ENCODE measurements around the gene PLCXD3.
"Not testable (repeated sequence)": the region's sequence is repeated elsewhere in the genome, so short reads cannot be mapped to it uniquely, and the experiment has no call there.

Gene PLCXD3

DNA sequence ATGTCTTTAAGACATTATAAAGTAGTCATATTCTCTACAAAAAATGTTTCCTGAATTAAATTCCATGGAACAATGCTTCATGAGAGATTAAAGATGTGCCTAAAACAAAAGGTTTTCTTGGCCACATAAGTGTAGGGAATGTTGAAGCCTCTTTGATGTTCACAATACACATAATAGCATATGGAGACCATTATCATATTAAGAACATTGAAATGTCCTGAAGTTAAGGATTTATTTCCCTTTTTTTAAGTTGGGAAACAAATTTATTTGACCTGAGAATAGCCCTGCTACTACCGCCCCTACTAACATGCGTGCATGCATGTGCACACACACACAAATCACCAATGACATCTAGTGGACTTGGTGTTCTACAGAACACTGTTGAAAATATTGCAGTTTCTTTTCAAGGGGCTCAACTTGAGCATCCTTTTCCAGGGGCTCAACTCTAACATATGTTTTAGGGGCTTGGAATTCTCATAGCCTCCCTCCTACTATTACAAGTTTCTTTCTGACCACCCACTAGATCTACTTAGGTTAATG is 172.2 kb downstream of the PLCXD3 start:
- DNase-seq: no peak

DNA sequence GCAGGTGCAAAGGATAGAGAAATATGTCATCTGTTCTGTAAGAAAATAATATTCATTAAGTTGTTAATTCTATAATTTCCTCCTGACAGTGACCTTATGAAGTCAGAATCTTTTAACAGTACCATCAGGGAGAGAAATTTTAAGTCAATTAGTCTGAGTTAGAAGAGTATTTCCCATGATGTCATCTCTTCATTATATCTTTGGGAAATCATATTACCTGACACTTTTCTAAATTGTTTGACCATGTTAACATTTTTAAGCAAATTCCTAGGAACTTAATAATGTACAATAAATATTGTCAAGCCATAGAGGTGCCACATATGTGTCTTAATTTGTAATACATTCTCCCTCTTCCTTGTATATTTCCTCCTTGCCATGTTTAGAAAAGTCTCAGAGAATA is 172.7 kb downstream of the PLCXD3 start:
- DNase-seq: no peak

DNA sequence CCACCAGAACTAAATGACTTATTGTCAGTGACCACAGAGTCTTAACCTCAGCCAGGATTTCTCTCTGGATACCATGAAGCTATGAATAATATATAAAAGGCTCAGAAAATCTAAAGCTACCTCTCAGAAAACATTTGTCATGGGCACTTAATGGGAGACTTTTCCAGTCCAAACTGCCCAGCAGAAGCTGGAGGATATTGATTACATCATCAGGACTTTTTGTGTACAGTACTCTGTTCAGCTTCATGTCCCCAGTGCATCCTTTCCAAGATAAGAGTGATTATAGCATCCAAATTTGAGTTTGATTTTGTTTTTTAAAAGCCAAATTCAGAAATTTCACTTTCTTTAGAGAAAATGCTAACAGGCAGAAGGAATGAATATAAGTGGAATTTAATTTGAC is 173.2 kb downstream of the PLCXD3 start:
- no peak for DNase-seq

DNA sequence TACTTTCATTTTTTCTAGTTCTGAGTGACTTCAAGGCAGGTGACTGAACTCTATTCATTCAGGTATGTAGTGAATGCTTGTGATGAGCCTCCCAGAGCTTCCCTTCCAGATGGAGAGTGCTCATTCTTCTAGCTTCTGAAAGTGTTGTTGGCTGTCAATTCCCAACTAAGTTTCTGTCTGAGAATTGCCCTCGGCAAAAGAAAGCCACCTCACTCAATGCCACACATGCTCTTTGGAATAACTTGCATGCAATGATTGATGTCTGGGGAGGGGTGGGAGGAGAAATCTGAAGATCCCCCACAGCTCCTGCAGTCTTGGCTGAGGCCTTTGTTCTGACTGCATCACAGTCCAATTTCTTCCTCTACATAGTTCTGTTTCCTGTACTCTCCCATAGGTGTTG is 173.9 kb downstream of the PLCXD3 start:
- DNase-seq: no peak

DNA sequence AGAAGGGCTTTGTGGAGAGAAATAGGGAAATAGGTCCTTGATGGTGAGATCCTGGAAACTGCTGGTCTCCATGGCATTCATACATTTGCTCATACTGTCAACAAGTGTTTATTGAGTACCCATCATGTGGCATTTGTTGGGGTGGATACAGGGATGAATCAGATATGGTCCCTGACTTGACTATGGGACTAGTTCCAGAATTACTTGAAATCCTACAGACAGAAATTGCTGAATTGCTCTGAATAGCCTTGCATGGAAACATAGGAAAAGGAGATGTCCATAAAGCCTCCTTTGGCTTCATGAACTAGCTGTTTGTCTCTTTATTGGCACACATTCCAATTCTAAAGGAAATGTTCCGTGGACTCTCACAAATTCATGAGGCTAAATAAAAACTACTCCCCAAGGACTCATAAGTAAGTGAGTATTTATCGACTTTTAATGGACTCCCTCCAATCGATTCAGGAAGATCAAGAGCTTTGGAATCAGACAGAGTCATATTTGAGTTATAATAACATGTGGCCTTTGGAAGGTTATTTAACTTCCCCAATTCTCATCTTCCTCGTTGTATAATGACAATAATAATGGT is 174.7 kb downstream of the PLCXD3 start:
- DNase-seq: no peak

DNA sequence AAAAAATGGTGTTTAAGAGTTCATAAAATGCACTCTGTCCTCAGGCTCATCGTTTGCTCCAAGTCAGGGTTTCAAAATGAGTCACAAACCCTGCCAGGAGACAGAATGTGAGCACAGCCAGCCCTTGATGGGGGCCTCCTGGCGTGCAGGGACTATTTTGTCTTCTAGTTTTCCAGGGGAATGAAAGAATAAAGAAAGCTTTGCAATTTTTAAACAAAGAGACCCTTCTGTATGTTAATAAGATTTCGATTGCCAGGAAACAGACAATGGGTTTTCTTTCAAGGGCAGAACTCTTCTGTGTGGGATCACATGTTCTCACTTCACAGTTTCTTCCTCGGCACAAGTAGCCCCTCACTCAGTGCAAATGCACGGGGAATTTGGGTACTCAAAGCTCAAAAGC is 175.6 kb downstream of the PLCXD3 start:
- no peak for DNase-seq

DNA sequence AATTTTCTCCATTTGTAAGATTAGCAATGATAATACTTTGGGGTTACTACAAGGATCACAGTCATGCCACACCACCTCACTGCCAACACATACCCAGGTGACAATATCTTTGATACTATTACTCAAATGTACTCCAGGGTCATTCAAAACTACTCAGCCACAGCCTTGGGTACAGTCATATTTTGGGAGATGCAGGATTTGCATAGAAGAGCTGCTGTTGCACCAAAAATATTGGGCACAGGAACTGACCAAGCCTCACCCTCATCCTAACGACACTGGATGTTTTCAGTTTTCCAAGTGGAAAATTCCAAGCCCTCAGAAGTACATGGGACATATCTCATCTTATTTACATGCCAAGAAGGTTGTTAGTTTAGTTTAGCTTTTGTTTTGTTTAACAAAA is 176.2 kb downstream of the PLCXD3 start:
- DNase-seq: no peak

DNA sequence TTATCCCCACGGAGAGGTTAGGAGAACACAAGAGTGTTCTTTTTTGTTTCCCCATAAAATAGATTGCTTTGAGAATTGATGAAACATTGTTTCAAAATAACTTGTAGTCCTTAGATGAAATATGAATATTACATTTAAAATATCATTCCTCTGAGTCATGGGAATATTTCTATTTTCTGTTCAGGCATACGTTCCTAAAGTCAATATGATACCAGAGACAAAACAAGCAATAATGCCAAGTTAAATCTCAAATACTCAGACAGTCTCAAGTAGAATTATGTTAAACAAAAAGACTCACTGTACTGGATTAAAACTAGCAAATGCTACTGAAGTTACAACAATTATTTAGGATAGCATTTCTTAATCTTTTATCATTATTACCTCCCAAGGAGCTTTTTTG is 185.3 kb downstream of the PLCXD3 start:
- no peak for DNase-seq

DNA sequence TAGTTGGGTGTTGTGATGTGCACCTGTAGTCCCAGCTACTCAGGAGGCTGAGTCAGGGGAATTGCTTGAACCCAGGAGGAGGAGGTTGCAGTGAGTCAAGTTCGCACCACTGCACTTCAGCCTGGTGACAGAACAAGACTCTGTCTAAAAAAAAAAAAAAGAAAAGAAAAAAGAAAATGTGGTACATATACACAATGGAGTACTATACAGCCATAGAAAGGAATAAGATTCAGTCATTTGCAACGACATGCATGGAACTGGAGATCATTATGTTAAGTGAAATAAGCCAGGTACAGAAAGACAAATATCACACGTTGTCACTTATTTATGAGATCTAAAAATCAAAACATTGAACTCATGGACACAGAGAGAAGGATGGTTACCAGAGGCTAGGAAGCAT is 187.6 kb downstream of the PLCXD3 start:
- DNase-seq: not testable (repeated sequence)

DNA sequence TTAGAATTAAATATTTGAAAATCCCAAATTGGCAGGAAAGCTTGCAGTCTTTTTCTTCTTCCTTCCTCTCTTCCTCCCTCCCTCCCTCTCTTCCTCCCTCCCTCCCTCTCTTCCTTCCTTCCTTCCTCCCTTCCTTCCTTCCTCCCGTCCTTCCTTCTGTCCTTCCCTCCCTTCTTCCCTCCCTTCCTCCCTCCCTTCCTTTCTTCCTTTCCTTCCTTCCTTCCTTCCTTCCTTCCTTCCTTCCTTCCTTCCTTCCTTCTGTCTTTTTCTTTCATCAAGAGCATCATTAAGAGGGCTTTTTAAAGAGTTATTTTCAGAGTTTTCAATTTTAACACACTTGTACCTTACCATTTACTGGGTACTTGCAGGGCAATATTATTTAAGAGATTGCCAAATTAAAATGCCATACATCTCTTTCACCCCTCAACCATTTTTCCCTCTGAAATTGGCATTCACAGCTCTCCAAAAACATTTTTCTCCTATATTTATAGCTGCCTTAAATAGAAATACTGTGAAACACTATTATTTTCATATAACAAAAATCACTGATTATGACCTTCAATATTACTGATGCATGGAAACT is 197.8 kb downstream of the PLCXD3 start:
- no peak for DNase-seq

DNA sequence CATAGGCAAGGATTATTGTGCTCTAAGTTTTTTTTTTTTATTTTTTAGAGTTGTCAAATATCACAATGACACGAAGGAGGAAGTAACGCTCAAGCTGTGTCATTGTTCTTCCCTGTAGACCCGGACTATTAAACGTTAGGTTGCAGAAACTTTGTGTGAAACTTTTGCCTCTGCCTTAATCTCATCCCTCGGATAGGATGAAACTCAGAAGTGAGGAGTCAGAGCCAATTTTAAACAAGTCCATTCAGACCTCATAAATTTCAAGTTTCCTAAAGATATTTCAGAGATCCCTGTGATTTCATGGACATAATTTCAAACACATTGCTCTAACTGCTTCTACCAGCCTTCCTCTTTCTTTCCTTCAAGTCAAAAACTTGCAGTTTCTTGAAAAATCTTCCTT is 198.3 kb downstream of the PLCXD3 start:
- no peak for DNase-seq

DNA sequence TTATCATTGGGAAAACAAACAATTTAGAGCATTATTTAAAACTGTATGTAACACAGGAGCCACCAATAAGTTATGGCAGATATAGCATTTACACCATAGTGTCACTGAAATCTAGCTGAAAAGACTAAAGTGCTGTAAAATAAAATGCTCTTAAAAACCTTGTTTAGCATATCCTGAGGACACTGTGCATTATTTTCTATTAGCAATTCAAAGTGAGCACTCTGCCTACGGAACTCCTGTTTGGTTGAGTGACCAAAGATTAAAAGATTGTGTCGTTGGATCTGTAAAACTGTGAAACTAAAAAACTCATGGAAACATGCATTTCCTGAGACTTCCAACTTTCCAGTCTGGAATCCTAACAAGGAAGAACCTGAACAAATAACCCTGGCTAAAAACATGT is 201.1 kb downstream of the PLCXD3 start:
- no peak for DNase-seq

DNA sequence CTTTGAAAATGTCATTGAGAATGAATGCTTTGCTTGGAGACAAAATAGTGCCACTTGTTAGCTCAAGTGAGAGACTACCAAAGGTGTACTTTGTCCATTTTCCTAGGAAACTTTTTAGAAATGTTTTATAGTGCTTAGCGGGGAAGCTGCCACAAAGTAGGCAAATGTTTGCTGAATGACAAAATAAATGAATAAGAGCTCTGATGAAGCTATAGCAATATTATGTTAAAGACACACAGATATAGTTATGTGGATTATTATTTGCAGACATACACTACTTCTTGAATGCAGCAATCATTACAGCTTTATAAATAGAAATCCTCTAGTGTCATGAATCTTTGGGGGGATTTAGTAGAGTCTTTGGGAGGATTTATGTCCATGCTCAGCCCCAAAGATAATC is 204.4 kb downstream of the PLCXD3 start:
- DNase-seq: no peak

DNA sequence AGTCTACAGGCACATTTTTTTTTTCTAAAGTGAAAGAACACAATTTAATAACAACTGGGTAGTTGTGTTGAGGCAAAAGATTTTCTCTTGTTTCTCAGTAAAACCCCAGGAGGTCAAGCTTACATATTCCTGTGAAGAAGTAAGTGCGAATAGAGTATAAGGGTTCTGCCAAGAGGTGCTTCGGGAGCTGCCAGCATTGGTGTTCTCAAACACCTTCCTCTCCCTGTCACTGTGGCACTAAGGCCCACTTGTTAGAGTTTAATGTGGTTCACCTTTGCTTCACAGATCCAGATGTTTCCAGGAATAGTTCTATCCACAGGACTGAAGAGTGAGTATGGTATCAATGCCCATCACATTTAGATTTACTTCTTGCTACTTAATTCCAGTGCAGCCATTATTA is 205.3 kb downstream of the PLCXD3 start:
- no peak for DNase-seq

DNA sequence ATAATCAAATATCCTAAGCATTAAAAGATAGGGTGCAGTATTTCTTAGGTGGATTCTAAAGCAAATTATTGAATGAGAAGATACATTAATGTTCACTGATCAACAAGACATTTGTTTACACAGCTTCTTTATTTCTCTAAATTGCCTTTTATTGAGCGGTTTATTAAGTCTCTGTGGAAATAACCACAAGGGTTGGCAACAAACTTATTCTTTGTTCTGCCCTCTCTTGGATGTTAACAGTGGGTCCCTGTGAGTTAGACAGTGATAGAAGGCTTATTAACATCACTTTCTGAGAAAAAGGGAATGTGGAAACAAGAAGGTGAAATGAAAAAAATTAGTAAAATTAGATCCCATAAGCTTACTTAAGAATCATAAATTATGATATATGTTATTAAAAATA is 214.3 kb downstream of the PLCXD3 start:
- no peak for DNase-seq

DNA sequence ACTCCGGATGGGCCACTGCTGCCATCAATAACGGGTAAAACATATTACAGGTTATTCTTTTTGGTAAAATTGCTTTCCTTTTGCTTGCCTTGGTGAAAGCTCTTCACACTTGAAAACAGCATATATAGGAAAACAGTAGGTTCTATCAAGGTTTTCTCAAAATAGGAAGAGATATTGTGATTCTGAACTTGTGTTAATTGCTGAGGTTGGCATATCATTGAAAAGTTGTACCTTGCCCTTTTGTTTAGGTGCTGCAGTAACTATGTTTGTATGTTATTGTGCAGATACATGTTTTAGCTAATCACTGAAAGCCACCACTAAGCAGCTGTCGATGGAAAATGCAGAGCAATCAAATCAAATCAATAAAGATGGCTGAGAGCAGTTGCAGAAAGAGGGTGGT is 219.1 kb downstream of the PLCXD3 start:
- DNase-seq: no peak

DNA sequence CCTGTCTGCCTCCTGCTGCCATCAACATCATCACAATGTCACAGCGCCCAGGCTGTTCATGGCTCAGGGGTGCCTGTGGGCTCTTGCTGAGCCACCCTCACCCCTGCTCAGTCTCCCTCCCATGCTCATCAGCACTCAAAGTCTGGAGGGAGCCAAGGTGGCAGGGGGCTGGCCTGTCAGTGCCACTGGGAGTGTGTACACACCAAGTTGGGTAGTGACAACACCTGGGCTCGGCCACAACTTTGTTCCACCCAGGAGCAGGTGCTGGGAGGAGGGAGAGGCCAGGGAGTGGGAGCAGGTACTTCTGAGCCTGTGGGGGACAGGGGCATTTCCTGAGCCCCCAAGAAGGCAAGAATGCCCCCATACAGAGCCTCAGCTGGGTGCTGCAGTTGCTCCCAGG is 219.6 kb downstream of the PLCXD3 start:
- DNase-seq: no peak

DNA sequence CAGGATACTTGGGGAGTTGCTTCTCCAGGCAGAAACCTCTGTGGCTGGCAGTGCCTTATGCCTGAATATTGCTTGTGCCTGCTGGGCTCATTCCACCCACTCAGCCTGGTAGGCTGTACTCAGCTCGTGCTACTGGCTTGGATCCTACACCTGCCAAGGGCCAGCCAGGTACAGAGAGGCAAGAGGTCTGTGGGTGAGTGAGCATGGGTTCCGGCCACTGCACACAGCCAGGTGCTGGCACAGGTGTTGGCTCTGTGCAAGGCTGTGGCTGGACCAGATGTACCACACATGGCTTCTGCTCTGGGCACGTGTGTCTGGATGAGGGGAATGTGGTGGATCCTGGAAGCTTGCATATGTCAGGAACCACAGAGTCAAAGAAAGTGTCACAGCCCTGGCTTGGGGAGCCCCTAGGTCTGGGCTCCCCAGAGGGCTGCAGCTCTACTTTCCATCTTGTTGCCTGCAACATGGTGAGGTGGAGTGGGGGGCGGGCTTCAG is 220.4 kb downstream of the PLCXD3 start:
- DNase-seq: no peak

DNA sequence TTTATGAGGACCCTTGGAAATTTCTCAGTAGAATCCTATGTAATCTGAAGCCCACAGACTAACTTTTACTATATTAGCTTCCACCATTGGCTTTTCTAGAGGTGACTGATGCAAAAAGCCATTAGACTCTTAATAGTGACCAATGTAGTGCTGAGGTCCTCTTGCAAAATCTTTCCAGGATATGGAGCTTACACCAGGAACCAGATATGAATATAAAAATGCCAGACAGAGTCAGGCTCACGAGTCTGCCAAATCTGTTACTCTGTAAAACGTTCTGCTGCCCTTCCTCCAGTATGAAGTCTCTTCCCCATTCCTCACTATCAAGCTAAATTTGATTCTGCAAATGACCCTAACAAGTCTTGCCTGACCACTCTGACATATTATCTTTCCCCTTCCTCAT is 223.7 kb downstream of the PLCXD3 start:
- no peak for DNase-seq

DNA sequence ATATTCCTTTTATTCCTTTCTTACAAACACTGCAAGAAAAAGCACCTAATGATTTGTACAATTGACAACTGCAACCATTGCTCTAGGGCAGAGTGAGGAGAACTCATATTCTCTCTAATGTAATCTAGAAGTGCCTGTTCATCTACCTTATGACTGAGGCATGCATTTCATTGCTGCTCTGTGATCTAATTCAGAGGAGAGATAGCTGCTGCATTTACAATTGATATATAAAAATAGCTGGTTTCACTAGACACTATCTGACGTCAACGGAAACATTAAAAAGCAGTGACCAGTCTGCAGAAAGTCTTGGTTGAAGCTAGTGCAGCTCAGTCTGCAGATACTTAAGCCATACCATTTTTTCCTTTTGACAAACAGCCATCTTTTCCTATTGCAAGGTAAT is 224.2 kb downstream of the PLCXD3 start:
- no peak for DNase-seq

DNA sequence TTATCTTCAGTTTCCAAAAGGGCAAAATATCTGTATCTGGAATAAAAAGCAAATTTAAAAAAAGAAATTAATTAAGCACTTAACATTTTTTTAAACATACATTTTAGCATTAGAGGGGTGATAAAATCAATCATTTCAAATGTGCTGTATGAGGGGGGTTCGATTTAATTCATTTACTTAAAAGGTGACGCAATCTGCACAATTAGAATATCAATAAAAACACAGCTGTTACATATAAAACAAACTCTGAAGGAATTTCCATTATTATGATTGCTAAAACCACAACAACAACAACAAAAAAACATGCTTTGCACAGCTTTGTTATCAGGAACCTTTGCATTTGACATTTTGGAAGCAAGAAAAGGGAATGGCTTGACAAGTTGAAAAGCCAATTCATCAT is 225.5 kb downstream of the PLCXD3 start:
- no peak for DNase-seq

DNA sequence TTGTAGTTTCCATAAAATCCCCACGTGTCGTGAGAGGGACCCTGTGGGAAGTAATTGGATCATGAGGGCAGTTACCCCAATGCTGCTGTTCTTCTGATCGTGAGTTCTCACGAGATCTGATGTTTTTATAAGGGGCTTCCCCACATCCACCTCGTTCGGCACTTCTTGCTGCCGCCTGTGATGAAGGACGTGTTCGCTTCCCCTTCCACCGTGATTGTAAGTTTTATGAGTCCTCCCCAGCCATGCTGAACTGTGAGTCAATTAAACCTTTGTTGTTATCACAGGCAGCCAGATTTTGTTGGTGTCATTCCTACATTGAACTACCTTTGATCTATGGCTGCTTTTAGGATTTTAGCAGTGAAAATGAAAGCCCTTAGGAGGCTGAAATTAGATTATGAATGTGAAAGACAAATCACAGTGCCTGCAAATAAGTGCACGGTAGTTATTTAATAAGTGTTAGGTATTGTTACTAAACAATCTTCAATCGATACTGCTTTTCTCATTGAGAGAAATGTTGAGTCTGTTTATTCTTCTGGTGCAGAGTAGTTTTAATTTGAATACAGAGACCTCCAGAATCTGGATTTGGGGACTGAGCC is 229.1 kb downstream of the PLCXD3 start:
- peak; percentile 72 for DNase-seq

DNA sequence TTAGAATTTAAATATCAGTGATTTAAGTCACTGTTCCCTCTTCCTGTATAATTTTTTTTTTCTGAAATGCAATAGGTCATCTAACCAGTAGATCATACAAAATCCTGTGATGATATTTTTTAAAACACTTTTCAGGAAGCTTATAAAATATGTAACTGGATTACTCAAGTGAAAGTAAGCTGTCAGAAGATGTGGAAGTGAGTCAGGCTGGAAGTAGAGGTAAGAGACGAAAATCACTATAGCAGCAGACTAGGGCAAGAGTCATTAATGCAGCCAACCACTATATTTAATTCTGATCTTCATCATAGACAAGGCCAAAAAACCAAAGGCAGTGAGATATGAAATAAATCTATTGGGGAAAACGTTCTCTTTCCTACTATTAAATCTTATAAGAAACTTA is 231.4 kb downstream of the PLCXD3 start:
- no peak for DNase-seq

DNA sequence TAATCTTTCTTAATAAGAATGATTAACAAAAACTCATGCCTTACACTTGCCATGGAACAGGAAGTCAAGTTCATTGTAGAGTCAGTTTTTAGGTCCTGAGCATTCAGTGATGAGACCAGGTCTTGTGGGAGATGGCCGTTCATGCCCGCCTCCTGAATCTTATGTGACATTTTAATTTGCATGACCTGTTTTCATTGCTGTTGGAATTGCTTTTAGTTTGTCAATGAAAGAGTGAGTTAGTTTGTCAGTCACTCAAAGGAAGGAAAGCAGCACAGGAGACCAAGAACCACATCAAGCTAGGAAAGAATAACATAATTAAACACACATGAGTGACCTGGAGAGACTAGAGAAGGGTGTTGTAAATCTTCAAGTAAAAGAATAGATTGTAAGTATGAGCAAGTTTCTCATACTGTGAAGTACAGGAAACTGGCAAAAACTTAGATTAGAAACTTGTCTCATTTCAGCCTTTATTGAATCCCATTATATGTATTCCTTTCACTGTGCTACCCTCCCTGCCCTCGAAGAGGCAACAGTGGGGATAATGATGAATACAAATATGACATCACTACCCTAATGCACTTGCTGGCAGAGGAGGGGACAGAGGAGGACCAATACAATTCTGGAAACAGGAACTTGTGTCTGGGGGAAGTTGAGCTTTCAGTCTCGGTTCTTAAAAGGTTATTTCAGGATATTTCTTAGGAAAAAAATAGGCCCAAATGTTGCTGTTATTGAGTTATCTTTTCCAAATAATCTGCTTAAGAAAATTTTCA is 232.7 kb downstream of the PLCXD3 start:
- peak; percentile 81 for DNase-seq
